NCI-H2227 (cell line): ENCODE measurements around the gene PIP5K1C.

Experiments
- DNase-seq: peaks from one replicate; lab custom pipeline; 2025; ENCODE audit not compliant: unreplicated experiment; lab: John Stamatoyannopoulos, UW

The PIP5K1C gene

DNA sequence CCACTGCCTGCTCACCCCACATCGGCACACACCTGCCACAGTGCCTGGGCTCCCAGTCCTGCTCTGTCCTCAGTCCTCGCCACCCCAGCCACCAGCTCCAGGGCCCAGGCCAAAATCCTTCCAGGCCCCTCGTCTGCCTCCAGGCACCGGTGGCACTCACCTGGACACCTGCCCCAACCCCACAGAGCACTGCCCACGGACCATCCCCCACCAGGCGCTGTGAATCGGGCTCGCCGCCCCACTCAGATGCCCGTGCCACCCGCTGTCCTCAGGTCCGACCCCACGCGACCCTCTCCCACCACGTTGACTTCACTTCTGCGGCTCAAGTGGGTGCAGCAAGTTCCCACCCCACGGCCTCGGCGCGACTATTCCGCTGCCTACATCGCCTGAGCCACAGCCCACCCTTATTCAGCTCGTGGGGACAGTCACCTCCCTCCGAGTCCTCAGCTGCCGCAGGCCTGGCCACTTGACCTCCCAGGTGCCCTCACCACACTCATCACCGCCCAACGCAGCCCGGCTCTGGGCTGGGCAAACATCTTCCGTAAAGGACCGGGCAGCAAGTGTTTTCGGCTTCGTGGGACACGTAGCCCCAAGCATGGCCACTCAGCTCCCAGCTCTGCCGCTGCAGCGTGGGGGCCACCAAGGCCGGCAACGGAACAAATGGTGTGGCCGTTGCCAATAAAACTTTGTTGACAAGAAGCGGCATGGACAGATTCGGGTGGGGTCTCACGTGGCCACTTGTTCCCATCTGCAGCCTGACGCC lies 5.7 kb downstream of the PIP5K1C start:
- DNase-seq, result no peak

DNA sequence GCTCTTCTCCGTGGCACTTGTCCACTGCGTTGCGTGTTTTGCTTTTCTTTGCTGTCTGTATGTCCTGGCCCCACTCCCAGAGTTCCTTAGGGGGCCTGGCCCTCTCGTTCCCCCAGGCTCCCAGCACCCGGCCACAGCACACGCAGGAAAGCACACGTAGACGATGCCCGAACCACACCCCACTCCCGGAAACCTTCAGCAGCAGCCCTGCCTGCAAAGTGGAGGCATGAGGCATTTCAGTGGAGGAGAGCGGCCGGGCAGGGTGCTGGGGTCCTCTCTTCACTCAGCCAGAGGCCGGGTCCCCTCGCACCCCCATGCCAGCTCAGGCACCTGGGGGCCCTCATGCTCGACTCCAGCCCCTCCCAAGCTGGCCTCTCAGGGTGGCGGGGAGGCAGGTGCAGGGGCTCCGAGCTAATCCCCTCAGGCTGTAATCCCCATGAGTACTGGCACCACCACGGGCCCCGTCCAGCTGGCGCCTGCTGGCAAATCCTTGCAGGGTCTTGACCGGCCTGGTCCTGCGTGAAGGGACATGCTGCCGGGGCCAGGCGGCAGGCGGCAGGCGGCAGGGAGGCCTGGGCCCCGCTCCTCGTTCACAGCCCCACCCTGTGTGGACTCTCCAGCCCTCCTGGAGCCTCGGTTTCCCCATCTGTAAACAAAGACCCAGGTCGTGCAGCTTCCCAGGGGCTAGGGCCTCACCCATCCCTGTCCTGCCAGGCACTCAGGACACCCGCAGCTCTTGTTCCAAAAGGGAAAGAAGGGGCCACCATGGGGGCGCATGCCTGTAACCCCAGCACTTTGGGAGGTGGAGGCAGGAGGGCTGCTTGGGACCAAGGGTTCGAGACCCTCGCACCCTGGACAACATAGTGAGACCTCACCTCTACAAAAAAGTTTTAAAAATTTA lies 7.0 kb downstream of the PIP5K1C start:
- no peak for DNase-seq

- DNase-seq, result no peak
Observed at GRCh38 chr19:3692141-3693024, 7.9 kb downstream of the PIP5K1C start.

DNA sequence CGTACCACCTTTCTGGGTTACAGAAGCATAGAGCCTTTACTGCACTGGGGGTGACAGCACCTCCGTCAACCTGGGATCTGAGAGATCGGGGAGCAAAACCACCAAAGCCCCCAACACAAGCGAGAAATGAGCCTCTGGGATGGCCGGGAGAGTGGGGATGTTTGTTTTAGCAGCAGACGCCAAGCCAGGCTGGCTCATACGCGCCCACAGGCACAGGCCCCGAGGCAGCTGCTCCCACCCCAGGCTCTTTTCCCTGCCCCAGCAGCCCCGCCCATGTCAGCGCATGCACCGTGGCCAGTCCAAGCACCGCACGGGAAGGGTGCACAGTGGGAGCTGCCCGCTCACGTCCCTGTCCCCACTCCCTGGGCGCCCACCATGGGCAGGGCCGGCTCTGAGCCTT lies 8.5 kb downstream of the PIP5K1C start:
- no peak for DNase-seq

- DNase-seq, result no peak
Observed at GRCh38 chr19:3691372-3691716, 8.9 kb downstream of the PIP5K1C start.

- DNase-seq, result no peak
Observed at GRCh38 chr19:3690551-3691371, 9.5 kb downstream of the PIP5K1C start.

GRCh38 chr19:3687774-3688706 lies 12.2 kb downstream of the PIP5K1C start:
- DNase-seq, result no peak

DNA sequence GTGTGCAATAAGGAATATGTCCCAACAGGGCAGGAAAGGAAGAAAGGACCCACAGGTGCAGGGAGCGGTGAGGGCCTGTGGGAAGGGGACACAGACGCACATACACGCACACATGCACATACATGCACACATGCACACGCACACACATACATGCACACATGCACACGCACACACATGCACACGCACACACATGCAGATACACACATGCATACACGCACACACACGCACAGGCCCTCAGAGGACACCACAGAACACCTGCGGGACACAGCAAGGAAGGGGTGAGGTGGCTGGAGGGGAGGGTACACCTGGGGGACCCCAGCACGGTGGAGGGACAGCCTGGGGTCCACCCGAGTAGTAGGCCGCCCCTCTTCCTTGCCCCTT lies 12.9 kb downstream of the PIP5K1C start:
- DNase-seq, result no peak

DNA sequence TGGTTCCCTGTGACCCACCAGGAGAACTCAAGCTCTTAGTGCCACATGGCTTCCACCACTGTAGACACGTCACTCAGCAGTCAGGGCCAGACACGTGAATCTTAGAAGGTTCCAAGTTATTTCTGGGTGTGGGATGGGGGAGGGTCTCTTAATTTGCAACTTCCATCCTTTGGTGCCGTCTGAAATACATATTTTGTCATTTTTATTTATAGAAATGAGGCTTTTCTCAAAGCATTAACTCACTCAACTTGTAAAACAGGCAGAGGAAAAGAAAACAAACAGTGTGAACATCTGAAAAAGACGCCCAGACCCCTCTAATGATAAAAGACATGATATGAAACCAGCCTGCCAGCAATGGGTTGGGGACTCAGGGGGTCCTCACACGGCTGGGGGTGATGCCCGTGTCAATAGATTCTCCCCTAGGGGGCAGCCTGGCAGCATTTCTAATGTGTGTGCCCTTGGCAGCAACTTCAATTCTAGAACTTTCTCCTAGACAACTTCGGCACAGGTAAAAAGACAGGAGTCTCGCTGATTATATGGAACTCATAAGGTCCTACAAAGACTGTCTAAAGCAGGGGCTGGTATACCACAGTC lies 15.4 kb downstream of the PIP5K1C start:
- DNase-seq, result no peak

GRCh38 chr19:3684054-3684816 lies 16.0 kb downstream of the PIP5K1C start:
- no peak for DNase-seq

GRCh38 chr19:3683405-3684053 lies 16.7 kb downstream of the PIP5K1C start:
- no peak for DNase-seq

- DNase-seq, result no peak
Observed at GRCh38 chr19:3682741-3683404, 17.4 kb downstream of the PIP5K1C start.

DNA sequence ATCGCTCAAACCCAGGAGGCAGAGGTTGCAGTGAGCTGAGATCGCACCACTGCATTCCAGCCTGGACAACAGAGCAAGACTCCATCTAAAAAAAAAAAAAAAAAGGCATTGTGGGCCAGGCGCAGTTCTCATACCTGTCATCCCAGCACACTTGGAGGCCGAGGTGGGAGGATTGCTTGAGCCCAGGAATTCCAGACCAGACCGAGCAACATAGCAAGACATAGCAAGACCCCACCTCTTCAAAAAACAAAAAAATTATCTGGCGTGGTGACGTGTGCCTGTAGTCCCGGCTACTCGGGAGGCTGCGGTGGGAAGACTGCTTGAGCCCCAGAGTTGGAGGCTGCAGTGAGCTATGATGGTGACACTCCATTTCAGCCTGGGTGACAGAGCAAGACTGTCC lies 18.0 kb downstream of the PIP5K1C start:
- no peak for DNase-seq

GRCh38 chr19:3680939-3681338 lies 19.3 kb downstream of the PIP5K1C start:
- no peak for DNase-seq

DNA sequence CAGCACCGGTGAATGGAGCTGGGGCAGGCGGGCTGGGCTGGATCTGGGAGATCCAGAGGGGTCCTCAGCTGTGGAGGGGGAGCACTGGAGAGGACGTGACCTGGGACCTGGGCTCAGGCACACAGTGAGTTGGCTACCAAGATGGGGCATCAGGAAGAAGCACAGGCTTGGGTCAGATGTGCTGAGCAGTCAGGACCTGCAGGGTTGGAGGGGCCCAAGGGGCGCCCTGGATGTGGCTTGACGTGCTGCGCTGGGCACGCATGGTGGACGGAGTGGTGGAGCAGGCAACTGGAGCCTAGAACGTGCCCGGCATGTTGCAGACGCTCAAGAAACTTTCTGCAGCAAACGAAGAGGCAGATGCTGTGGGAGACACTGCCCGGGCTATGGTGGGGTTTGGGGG lies 20.7 kb downstream of the PIP5K1C start:
- no peak for DNase-seq

- no peak for DNase-seq
Observed at GRCh38 chr19:3679138-3679537, 21.1 kb downstream of the PIP5K1C start.

- no peak for DNase-seq
Observed at GRCh38 chr19:3678188-3678587, 22.1 kb downstream of the PIP5K1C start.
